Vagina (tissue), 2 donors: Measurements from ENCODE around the gene AVEN. TPM values are rescaled to one million over a fixed set of nuclear protein-coding genes. Genes with fewer than 3 reads are reported as not detected.

Experiments used
- DNase-seq, 2 donors: peaks; one replicate each; pipeline ENCODE4 v3.0.0-alpha.2; 2017; ENCODE audit errors: extremely low spot score in 2 of 2
- H3K27ac ChIP-seq: fragments of 200-600 bp; sonication (generic); one replicate; pipeline ENCODE4 v1.5.1; 2019
- H3K27me3 ChIP-seq: fragments of 200-600 bp; sonication (generic); one replicate; pipeline ENCODE4 v1.5.1; 2019
- H3K36me3 ChIP-seq, 2 donors: fragments of 200-600 bp; sonication (generic); one replicate each; pipeline ENCODE4 v1.5.1; 2017 to 2019
- H3K4me1 ChIP-seq: fragments of 200-600 bp; sonication (generic); one replicate; pipeline ENCODE4 v1.5.1; 2019
- H3K4me3 ChIP-seq, 2 donors: fragments of 200-600 bp; sonication (generic); 1 replicate in 1 of 2; 2 replicates in 1 of 2; pipeline ENCODE4 v1.5.1; 2016 to 2019
- H3K9me3 ChIP-seq: fragments of 200-600 bp; sonication (generic); one replicate; pipeline ENCODE4 v1.5.1; 2019
- CTCF ChIP-seq, 3 experiments: fragments of 450-650 bp in 2 of 3; fragments of 200-600 bp in 1 of 3; sonication (generic) in 1 of 3; IDR thresholded peaks; one replicate each; pipeline ENCODE4 v1.5.1; 2017 to 2019; ENCODE audit warnings: antibody characterized with exemption in 3 of 3, mild to moderate bottlenecking in 2 of 3, moderate library complexity in 2 of 3
- POLR2A ChIP-seq, 2 donors: fragments of 450-650 bp; IDR thresholded peaks; one replicate each; pipeline ENCODE4 v1.6.1; 2017; ENCODE audit warnings: antibody characterized with exemption in 2 of 2, mild to moderate bottlenecking in 2 of 2, moderate library complexity in 2 of 2
- POLR2AphosphoS5 ChIP-seq, 2 donors: sonication (generic); formaldehyde crosslinking; IDR thresholded peaks; one replicate each; pipeline ENCODE4 v1.9.0; 2017; ENCODE audit warnings: antibody characterized with exemption in 2 of 2, mild to moderate bottlenecking in 2 of 2, low read depth in 1 of 2; ENCODE audit not compliant: insufficient read depth in 1 of 2
- intact Hi-C: fragments of 100-400 bp; cut with DNase I; formaldehyde crosslinking; loops from one replicate; pipeline ENCODE4 v1.15.1; 2023
- total RNA-seq: library from RNA; depleted of rRNA; stranded (reverse); fragments of >200 nt; gene quantifications from one replicate; pipeline ENCODE4 v1.2.3, GENCODE V29; 2016

AVEN gene
- total RNA-seq, 1 donor from 2014 or later, result 7.4 TPM

GRCh38 chr15:33915571-33916407 is 123.2 kb downstream of the AVEN start:
- TF ChIP-seq POLR2AphosphoS5 (IDR thresholded peaks at IDR 0.05; ENCODE audit: insufficient read depth in 1 of 2, low read depth in 1 of 2) (no peak), POLR2A (IDR thresholded peaks at IDR 0.05) (no peak), CTCF (IDR thresholded peaks at IDR 0.05) (no peak)
- H3K36me3 ChIP-seq, result no peaks in the 10 kb centered on the region
- intact Hi-C loops, result no loop called here

GRCh38 chr15:33913459-33913858 is 125.5 kb downstream of the AVEN start:
- intact Hi-C loops, result no loop called here
- Histone ChIP-seq H3K4me3 (no peak overlapping the region), H3K4me1 (no peaks in the 10 kb centered on the region), H3K36me3 (no peaks in the 10 kb centered on the region), H3K27ac (no peak overlapping the region), H3K9me3 (no peaks in the 10 kb centered on the region), H3K27me3 (no peaks in the 10 kb centered on the region)
- DNase-seq, result no peak
- TF ChIP-seq POLR2AphosphoS5 (IDR thresholded peaks at IDR 0.05; ENCODE audit: insufficient read depth in 1 of 2, low read depth in 1 of 2) (no peak), CTCF (IDR thresholded peaks at IDR 0.05) (no peak), POLR2A (IDR thresholded peaks at IDR 0.05) (no peak)

More at GRCh38 chr15:33915571-33916407, 123.2 kb downstream of the AVEN start:
- H3K9me3 ChIP-seq, result no peaks in the 10 kb centered on the region
- H3K27me3 ChIP-seq, result no peaks in the 10 kb centered on the region
- H3K4me3 ChIP-seq, result no peak overlapping the region
- DNase-seq, result no peak
- no peaks in the 10 kb centered on the region for H3K4me1 ChIP-seq
- no peak overlapping the region for H3K27ac ChIP-seq

- no peaks in the 10 kb centered on the region for H3K9me3 ChIP-seq
- no peak for DNase-seq
- TF ChIP-seq CTCF (IDR thresholded peaks at IDR 0.05), result no peak
- intact Hi-C loops, result no loop called here
- no peaks in the 10 kb centered on the region for H3K36me3 ChIP-seq
- H3K4me3 ChIP-seq, result no peak overlapping the region
- no peaks in the 10 kb centered on the region for H3K4me1 ChIP-seq
- no peaks in the 10 kb centered on the region for H3K27me3 ChIP-seq
- no peak overlapping the region for H3K27ac ChIP-seq
Measured at GRCh38 chr15:33912326-33912725, 126.7 kb downstream of the AVEN start.

- H3K36me3 ChIP-seq, result no peaks in the 10 kb centered on the region
- no peaks in the 10 kb centered on the region for H3K9me3 ChIP-seq
- H3K27me3 ChIP-seq, result no peaks in the 10 kb centered on the region
- no peak overlapping the region for H3K27ac ChIP-seq
- TF ChIP-seq POLR2A (IDR thresholded peaks at IDR 0.05), result no peak
- TF ChIP-seq POLR2AphosphoS5 (IDR thresholded peaks at IDR 0.05; ENCODE audit: insufficient read depth in 1 of 2, low read depth in 1 of 2), result no peak
- no peak for TF ChIP-seq CTCF (IDR thresholded peaks at IDR 0.05)
- DNase-seq, result no peak
- no peak overlapping the region for H3K4me3 ChIP-seq
- intact Hi-C loops, result no loop called here
- H3K4me1 ChIP-seq, result no peaks in the 10 kb centered on the region
Measured at GRCh38 chr15:33910741-33911140, 128.3 kb downstream of the AVEN start.

GRCh38 chr15:33908406-33908805 is 130.6 kb downstream of the AVEN start:
- DNase-seq, result no peak
- no peak overlapping the region for H3K27ac ChIP-seq
- H3K36me3 ChIP-seq, result no peaks in the 10 kb centered on the region
- no peaks in the 10 kb centered on the region for H3K27me3 ChIP-seq
- no peaks in the 10 kb centered on the region for H3K4me1 ChIP-seq
- H3K4me3 ChIP-seq, result no peak overlapping the region
- intact Hi-C loops, result loop anchor here (10.0 kb wide), 1 partner anchor 54 kb away; no protein-coding TSS in a partner anchor
- TF ChIP-seq CTCF (IDR thresholded peaks at IDR 0.05), result no peak
- no peak for TF ChIP-seq POLR2AphosphoS5 (IDR thresholded peaks at IDR 0.05; ENCODE audit: insufficient read depth in 1 of 2, low read depth in 1 of 2)
- TF ChIP-seq POLR2A (IDR thresholded peaks at IDR 0.05), result no peak
- H3K9me3 ChIP-seq, result no peaks in the 10 kb centered on the region
